ENCODE measurements around the gene RNF20.

Gene RNF20

DNA sequence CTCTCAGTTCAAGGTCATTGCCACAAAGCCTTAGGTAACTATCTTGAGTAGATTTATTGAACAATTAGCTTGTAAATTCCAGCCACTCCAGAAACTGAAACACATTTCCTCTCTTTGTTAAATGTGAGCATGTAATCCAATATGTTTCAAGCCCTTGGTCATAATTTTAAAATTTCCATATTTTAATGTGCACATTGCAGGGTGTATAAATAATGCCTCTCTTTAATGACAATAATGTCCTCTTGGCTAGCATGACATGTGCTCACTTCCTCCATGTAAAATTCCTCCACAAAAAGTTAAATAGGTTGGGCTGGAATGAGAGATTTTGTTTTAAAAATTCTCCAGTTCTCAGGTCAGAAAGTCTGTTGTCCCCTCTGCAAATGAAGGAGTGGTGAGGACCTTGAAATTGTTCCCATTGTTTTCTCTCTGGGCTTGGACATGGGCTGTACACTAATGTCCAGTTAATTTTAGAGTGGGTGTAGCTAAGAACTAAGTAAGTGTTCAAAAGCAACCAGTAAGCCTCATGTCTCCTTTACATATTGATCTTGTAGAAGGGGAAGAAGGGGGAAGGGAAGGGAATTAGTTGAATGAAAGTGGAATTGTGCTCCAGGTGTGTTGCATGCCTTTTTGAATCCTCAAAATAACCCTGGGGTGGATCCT is 58.3 kb downstream of the RNF20 start:
- no peak for DNase-seq

DNA sequence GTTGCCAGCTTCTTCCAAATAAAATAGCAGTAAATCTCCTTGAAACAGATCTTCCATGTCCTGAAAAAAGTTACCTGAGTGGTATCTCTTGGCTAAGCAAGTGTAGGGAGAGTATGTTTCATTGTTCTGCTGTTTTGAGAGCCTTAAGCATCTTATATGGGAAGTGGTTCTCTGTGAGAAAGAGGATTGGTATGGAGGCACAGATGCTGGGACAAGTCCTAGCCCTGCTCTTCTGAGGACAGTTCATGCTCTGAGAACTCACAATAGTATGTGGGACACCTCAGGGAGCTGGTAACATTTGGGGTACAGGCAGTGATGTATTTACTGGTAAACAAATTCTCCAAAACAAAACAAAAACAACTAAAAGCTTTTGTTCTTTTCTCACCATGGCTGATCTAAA is 59.1 kb downstream of the RNF20 start:
- DNase-seq, result no peak

DNA sequence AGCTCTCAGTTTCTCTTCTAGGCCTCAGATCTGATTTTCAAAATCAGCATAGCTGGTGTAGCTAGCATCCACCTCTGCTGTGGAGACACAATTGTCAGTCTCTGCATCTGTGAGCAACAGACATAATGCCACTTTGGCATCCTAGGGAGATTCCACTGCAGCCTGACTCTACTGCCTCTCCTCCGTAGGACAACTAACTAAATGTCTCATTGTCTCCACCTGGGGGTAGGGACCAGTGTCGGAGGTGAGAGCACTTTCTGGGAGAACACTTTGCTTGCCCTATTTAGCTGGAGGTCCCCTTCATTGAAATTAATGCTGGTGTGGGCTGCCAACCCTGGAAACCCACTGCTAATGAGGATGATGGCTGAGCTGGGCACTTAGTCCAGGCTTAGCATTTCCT is 59.7 kb downstream of the RNF20 start:
- DNase-seq, result no peak

DNA sequence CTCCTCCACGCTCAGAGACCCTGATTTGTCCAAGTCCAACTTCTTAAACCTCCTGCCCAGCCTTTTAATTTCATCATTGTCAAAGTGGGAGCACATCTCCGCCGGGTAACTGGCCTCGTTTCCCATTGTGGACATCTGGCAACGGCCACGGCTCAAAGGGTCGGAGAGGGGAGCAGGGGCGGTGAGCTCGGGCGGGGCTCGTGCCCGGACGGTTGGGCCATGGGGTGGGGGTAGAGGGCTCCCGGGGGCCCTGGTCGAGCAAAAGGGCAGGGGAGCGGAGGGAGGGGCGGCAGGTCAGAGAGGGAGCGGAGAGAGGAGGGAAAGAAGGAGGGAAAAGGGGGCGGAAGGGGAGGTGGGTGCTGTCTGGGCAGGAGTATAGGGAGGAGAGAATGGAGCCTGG is 61.1 kb downstream of the RNF20 start, which contains the start of gene PPP3R2:
TSS of gene PPP3R2 (minus strand) at position 174 of the 400 bp plus-strand sequence. CDS start at position 126, 48 bp downstream.
- no peak for DNase-seq

DNA sequence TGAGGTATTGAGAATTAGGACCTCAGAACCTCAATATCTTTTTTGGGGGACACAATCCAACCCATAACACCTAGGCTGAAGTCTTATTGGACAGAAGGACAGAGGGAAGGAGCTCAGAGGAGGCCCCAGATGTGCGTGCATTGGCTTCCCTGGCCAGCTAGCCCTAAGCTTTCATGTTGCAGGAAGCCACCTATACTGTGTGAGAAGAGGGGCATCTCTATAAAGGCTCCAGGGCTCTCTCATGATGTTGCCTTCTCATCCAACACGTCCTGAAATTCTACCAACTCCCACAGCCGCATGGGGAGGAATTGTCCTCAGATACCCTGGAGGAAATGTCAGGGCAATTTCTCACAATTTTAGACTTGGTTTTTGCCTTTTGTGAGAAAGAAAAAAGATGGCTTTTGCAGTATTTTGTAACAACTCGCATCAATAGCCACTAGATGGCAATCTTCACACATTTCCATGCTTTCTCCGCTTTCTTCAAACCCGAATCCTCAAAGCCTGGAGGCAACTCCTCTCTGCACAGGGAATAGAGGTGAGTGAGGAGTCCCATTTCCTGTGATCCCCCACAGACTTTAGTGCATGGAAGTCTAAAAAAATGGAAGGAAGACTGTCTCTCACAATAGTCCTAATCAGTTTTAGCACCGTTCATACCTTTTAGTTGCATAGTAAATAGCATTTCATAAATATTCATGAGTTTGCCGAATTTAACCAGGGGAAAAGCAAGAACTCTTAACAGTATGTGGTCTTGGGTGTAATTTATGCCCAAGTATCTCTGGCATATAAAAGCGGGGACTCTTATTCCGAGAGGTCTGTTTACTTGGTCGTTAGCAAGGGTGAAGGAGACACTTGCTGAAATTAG is 68.5 kb downstream of the RNF20 start:
- DNase-seq, result no peak

DNA sequence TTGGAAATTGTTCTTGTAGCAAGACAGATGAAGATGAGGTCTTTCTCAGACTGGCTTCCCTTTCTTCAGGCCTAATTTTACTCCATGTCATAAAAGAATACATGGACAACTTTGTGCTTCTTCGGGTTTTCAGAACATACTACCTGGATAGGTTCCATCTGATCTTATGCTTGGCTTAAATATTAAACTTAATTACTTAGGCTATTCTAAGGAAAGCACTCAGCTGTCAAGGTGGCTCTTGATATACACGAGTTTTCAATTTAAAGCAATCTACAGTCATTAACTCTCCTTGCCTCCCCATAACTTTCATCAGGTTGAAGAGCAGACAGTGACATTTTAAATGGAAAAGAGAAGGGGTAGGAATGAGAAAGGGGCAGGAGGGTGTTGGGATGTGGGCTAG is 70.6 kb downstream of the RNF20 start:
- DNase-seq, result no peak

DNA sequence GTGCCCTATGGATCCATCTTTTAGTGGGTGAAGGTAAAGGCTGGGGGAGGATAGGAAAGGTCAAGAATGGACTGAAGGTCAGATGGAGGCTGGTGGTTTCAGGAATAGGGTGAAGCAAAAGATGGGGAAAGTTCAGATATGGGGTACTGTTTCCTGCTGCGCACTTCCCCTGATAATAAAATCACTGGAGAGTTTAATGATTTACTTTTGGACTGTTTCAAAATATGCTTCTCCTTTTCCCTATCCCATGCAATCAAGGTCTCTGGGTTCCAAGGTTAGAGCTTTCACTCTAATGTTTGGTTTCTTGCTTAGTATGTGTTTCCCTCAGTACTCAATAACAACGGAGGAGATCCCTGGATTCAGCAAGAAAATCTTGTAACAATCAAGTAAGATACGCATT is 71.9 kb downstream of the RNF20 start:
- DNase-seq, result no peak
